Activated CD4-positive, alpha-beta T cell treated with anti-CD3 and anti-CD28 coated beads, Interleukin-2, Interleukin-4, amounts not matched to agents 100 ng/mL and 50 ng/mL, durations not matched to agents 16 hours and 8 hours (primary cell): ENCODE results near the gene SRR.

ENCODE experiments used
- DNase-seq: peaks from one replicate; pipeline ENCODE4 v3.0.0-alpha.2; 2020; ENCODE audit warnings: low spot score

SRR gene

GRCh38 chr17:2346475-2346874 is 42.7 kb downstream of the SRR start:
- DNase-seq, result no peak

- no peak for DNase-seq
Measured at GRCh38 chr17:2347805-2348685, 44.3 kb downstream of the SRR start.

- no peak for DNase-seq
Measured at GRCh38 chr17:2351269-2351668, 47.5 kb downstream of the SRR start.

- no peak for DNase-seq
Measured at GRCh38 chr17:2354311-2354710, 50.6 kb downstream of the SRR start.

GRCh38 chr17:2357237-2357636 is 53.5 kb downstream of the SRR start:
- no peak for DNase-seq

- no peak for DNase-seq
Measured at GRCh38 chr17:2357931-2358434, 54.2 kb downstream of the SRR start.

GRCh38 chr17:2361010-2361760 is 57.4 kb downstream of the SRR start:
- no peak for DNase-seq

GRCh38 chr17:2362016-2362415 is 58.3 kb downstream of the SRR start:
- DNase-seq, result no peak

GRCh38 chr17:2362416-2362815 is 58.7 kb downstream of the SRR start:
- no peak for DNase-seq

GRCh38 chr17:2362881-2363280 is 59.1 kb downstream of the SRR start:
- DNase-seq, result no peak

GRCh38 chr17:2363318-2363717 is 59.6 kb downstream of the SRR start:
- DNase-seq, result no peak

- DNase-seq, result no peak
Measured at GRCh38 chr17:2363851-2364762, 60.4 kb downstream of the SRR start.

GRCh38 chr17:2364763-2365116 is 61.0 kb downstream of the SRR start:
- DNase-seq, result no peak

- no peak for DNase-seq
Measured at GRCh38 chr17:2365132-2365531, 61.4 kb downstream of the SRR start.

GRCh38 chr17:2366747-2367494 is 63.2 kb downstream of the SRR start:
- DNase-seq, result no peak

- DNase-seq, result no peak
Measured at GRCh38 chr17:2368359-2368758, 64.6 kb downstream of the SRR start.

- no peak for DNase-seq
Measured at GRCh38 chr17:2369039-2369438, 65.3 kb downstream of the SRR start.

GRCh38 chr17:2369551-2370210 is 65.9 kb downstream of the SRR start:
- no peak for DNase-seq

- no peak for DNase-seq
Measured at GRCh38 chr17:2370211-2370589, 66.5 kb downstream of the SRR start.

GRCh38 chr17:2371183-2372130 is 67.7 kb downstream of the SRR start:
- DNase-seq, result no peak
